Psoas muscle (tissue), 8 donors: ENCODE results near the gene CD6. TPM values are rescaled to one million over a fixed set of nuclear protein-coding genes. Genes with fewer than 3 reads are reported as not detected.

Experiments used
- ATAC-seq, 4 donors: fragments of 200-7000 bp; cut with Tn5 transposase; one replicate each; pipeline ENCODE4 v1.9.1; 2020; ENCODE audit warnings: moderate library complexity in 3 of 4, mild to moderate bottlenecking in 2 of 4
- DNase-seq, 2 donors: peaks; one replicate each; pipeline ENCODE4 v3.0.0-alpha.2; 2020
- H3K27ac ChIP-seq: fragments of 200-600 bp; one replicate; pipeline ENCODE4 v1.8.0; 2022
- H3K27me3 ChIP-seq, 3 donors: fragments of 200-600 bp in 1 of 3; one replicate each; pipeline versions ENCODE4 v1.6.1 to v1.8.0; 2013 to 2022; ENCODE audit warnings: low read length in 2 of 3, mild to moderate bottlenecking in 2 of 3, moderate library complexity in 1 of 3; ENCODE audit not compliant: insufficient read depth in 3 of 3
- H3K36me3 ChIP-seq, 2 donors: fragments of 200-600 bp in 1 of 2; one replicate each; pipeline versions ENCODE4 v1.6.1 to v1.8.0; 2013 to 2022; ENCODE audit warnings: low read depth in 1 of 2, mild to moderate bottlenecking in 1 of 2, moderate library complexity in 1 of 2; ENCODE audit not compliant: insufficient read depth in 1 of 2
- H3K4me1 ChIP-seq: fragments of 200-600 bp; one replicate; pipeline ENCODE4 v1.8.0; 2022
- H3K4me3 ChIP-seq: fragments of 200-600 bp; one replicate; pipeline ENCODE4 v1.8.0; 2022; ENCODE audit warnings: mild to moderate bottlenecking
- H3K9me3 ChIP-seq: fragments of 200-600 bp; one replicate; pipeline ENCODE4 v1.8.0; 2022
- CTCF ChIP-seq: fragments of 200-600 bp; IDR thresholded peaks from one replicate; pipeline ENCODE4 v1.8.0; 2022; ENCODE audit warnings: antibody characterized with exemption
- WGBS, 3 donors: extraction: QIAGEN DNeasy Blood & Tissue Kit; methylation state at CpG; one replicate each; pipeline versions ENCODE4 v1.1.6 to v1.1.7; 2013; 5-methylcytosine and 5-hydroxymethylcytosine counted together
- intact Hi-C, 2 donors: fragments of 100-400 bp; cut with DNase I; formaldehyde crosslinking; loops; one replicate each; pipeline versions ENCODE4 v1.11.0 to v1.14.2; 2022
- polyA plus RNA-seq, 3 donors: library from polyadenylated mRNA; stranded (reverse); fragments of 200-250 nt; gene quantifications; one replicate each; pipeline ENCODE4 v1.2.3, GENCODE V29; 2013
- total RNA-seq, 4 donors: library from RNA; stranded (reverse); fragmentation: NEBNext Ultra II Directional in 2 of 4; extraction: Animal tissue kit (Norgen Biotek cat#: 25700) in 2 of 4; gene quantifications; one replicate each; pipeline versions ENCODE4 v1.2.1 to v1.2.4, GENCODE V29; 2021 to 2023
- donor health status: healthy with polysubstance abuse.
- donor health status: DM: no; HTN: no; CAD: no; lungs with moderate emphysema.
- donor health status: Bipolar disorder and iron deficiency.
- donor health status: healthy.
- donor health status: DM: yes; HTN: yes; CAD: no.
- donor health status: DM: no; HTN: no; CAD: no.
- donor health status: DM: no; HTN: no; CAD: no.
- donor health status: DM: yes; HTN: yes; CAD: no.

Gene CD6
- total and polyA plus RNA-seq, 7 donors = 0.05 to 0.74 (median 0.43) TPM

- H3K36me3 ChIP-seq = peaks cover 0 to 9% of the 10 kb centered on the region in 2 donors
- no peaks in the 10 kb centered on the region for H3K27me3 ChIP-seq
- ATAC-seq = no peak
- no peaks in the 10 kb centered on the region for H3K4me1 ChIP-seq
- no peak overlapping the region for H3K27ac ChIP-seq
- no peak overlapping the region for H3K4me3 ChIP-seq
- no peak for DNase-seq
- TF ChIP-seq CTCF = no peak
- H3K9me3 ChIP-seq = no peaks in the 10 kb centered on the region
- WGBS, 3 donors = 75 to 81% (median 79%) methylated on average over 6 of the region's 6 CpGs
- intact Hi-C loops = no loop called here
Measured at GRCh38 chr11:60941371-60942119, 29.9 kb upstream of the CD6 start.

- DNase-seq (no peak), ATAC-seq (no peak)
- Histone ChIP-seq H3K4me1 (no peaks in the 10 kb centered on the region), H3K36me3 (peaks cover 0 to 9% of the 10 kb centered on the region in 2 donors), H3K9me3 (no peaks in the 10 kb centered on the region), H3K27me3 (no peaks in the 10 kb centered on the region), H3K27ac (no peak overlapping the region), H3K4me3 (no peak overlapping the region)
- WGBS, 3 donors = 74 to 90% (median 84%) methylated on average over 4 of the region's 4 CpGs
- intact Hi-C loops = no loop called here
- no peak for TF ChIP-seq CTCF
Measured at GRCh38 chr11:60942219-60942618, 29.3 kb upstream of the CD6 start.

GRCh38 chr11:60942970-60943565 is 28.4 kb upstream of the CD6 start:
- no peak for TF ChIP-seq CTCF
- Histone ChIP-seq H3K27ac (no peak overlapping the region), H3K9me3 (no peaks in the 10 kb centered on the region), H3K4me3 (no peak overlapping the region), H3K27me3 (no peaks in the 10 kb centered on the region), H3K36me3 (peaks cover 0 to 9% of the 10 kb centered on the region in 2 donors), H3K4me1 (no peaks in the 10 kb centered on the region)
- no peak for DNase-seq
- 50 to 58% (median 53%) methylated on average over 9 of the region's 9 CpGs for WGBS, 3 donors
- intact Hi-C loops = no loop called here
- ATAC-seq = no peak

- no peak overlapping the region for H3K4me3 ChIP-seq
- TF ChIP-seq CTCF = no peak
- H3K27me3 ChIP-seq = no peaks in the 10 kb centered on the region
- H3K36me3 ChIP-seq = peaks cover 0 to 6% of the 10 kb centered on the region in 2 donors
- H3K9me3 ChIP-seq = no peaks in the 10 kb centered on the region
- DNase-seq (no peak), ATAC-seq (no peak)
- H3K4me1 ChIP-seq = no peaks in the 10 kb centered on the region
- 72 to 84% (median 74%) methylated on average over 11 of the region's 11 CpGs for WGBS, 3 donors
- intact Hi-C loops = no loop called here
- no peak overlapping the region for H3K27ac ChIP-seq
Measured at GRCh38 chr11:60944490-60945294, 26.8 kb upstream of the CD6 start.
